ENCODE measurements around the gene KTN1. TPM values are rescaled to one million over a fixed set of nuclear protein-coding genes. Genes with fewer than 3 reads are reported as not detected.

KTN1 gene
- total RNA-seq, 1 experiment from 2014 or later, result 125 TPM

DNA sequence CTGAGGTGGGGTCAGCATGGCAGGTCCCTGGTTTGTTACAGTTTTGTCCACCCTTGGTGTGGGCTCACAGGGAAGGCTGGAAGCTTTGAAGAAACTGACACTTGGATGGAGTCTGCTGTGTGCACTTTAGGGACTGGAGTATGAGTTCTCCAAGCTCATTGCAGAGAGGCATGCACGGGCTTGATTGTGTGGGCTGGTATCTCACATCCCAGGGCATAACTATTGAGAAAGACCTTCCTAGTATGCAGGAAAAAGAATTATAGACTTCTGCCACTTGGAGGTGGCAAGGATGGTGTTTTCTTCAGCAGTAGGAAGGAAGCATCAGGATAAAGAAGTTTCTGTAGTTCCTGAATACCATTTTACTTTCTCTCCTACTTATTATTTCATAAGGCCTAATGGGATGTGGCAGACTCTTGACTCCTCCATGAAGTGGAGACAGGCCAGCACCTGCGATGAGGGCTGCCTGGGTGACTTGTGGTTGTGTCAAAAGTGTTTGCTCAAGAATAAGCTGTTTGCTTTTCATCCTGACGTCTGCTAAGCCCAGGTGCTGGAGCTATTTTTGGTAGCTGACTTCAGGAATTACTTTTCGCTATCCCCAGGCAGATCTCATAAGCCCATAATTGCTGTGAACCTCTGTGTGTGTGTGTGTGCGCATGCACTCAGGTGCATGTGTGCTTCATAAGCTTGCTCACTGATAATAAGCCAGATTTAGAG lies 125.8 kb downstream of the KTN1 start:
- Mint-ChIP-seq H3K4me3 (no peak overlapping the region), H3K4me1 (peaks cover 10% of the 10 kb centered on the region), H3K9me3 (peaks cover 9% of the 10 kb centered on the region), H3K36me3 (peaks cover 6% of the 10 kb centered on the region), H3K27ac (no peak overlapping the region), H3K27me3 (ENCODE audit: low read depth) (no peaks in the 10 kb centered on the region)
- CTCF ChIA-PET, result interaction anchor here (1.2 to 1.8 kb wide), 4 partner anchors 26 to 776 kb away, joined by 4 to 7 read pairs (median 4); no protein-coding TSS in a partner anchor
- no peak for TF ChIP-seq ZNF416 (CRISPR knock-in tag; IDR thresholded peaks at IDR 0.05)
- TF ChIP-seq, protein P1, sequence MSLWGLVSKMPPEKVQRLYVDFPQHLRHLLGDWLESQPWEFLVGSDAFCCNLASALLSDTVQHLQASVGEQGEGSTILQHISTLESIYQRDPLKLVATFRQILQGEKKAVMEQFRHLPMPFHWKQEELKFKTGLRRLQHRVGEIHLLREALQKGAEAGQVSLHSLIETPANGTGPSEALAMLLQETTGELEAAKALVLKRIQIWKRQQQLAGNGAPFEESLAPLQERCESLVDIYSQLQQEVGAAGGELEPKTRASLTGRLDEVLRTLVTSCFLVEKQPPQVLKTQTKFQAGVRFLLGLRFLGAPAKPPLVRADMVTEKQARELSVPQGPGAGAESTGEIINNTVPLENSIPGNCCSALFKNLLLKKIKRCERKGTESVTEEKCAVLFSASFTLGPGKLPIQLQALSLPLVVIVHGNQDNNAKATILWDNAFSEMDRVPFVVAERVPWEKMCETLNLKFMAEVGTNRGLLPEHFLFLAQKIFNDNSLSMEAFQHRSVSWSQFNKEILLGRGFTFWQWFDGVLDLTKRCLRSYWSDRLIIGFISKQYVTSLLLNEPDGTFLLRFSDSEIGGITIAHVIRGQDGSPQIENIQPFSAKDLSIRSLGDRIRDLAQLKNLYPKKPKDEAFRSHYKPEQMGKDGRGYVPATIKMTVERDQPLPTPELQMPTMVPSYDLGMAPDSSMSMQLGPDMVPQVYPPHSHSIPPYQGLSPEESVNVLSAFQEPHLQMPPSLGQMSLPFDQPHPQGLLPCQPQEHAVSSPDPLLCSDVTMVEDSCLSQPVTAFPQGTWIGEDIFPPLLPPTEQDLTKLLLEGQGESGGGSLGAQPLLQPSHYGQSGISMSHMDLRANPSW (CRISPR knock-in tag; conservative IDR thresholded peaks at IDR 0.05; ENCODE audit: low read depth), result no peak
- TF ChIP-seq SOX15 (CRISPR knock-in tag; IDR thresholded peaks at IDR 0.05), result no peak
- TF ChIP-seq ZNF396 (CRISPR knock-in tag; IDR thresholded peaks at IDR 0.05; ENCODE audit: borderline replicate concordance), result no peak
- TF ChIP-seq, protein P2, sequence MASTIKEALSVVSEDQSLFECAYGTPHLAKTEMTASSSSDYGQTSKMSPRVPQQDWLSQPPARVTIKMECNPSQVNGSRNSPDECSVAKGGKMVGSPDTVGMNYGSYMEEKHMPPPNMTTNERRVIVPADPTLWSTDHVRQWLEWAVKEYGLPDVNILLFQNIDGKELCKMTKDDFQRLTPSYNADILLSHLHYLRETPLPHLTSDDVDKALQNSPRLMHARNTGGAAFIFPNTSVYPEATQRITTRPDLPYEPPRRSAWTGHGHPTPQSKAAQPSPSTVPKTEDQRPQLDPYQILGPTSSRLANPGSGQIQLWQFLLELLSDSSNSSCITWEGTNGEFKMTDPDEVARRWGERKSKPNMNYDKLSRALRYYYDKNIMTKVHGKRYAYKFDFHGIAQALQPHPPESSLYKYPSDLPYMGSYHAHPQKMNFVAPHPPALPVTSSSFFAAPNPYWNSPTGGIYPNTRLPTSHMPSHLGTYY (CRISPR knock-in tag; IDR thresholded peaks at IDR 0.05), result no peak
- no peak for TF ChIP-seq ELF4 (CRISPR knock-in tag; IDR thresholded peaks at IDR 0.05; ENCODE audit: low read depth)
- no peak for TF ChIP-seq TEAD1 (CRISPR knock-in tag; IDR thresholded peaks at IDR 0.05)
- TF ChIP-seq, protein P3, sequence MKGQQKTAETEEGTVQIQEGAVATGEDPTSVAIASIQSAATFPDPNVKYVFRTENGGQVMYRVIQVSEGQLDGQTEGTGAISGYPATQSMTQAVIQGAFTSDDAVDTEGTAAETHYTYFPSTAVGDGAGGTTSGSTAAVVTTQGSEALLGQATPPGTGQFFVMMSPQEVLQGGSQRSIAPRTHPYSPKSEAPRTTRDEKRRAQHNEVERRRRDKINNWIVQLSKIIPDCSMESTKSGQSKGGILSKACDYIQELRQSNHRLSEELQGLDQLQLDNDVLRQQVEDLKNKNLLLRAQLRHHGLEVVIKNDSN (CRISPR knock-in tag; IDR thresholded peaks at IDR 0.05), result no peak
- TF ChIP-seq, protein P4, sequence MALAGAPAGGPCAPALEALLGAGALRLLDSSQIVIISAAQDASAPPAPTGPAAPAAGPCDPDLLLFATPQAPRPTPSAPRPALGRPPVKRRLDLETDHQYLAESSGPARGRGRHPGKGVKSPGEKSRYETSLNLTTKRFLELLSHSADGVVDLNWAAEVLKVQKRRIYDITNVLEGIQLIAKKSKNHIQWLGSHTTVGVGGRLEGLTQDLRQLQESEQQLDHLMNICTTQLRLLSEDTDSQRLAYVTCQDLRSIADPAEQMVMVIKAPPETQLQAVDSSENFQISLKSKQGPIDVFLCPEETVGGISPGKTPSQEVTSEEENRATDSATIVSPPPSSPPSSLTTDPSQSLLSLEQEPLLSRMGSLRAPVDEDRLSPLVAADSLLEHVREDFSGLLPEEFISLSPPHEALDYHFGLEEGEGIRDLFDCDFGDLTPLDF (CRISPR knock-in tag; IDR thresholded peaks at IDR 0.05), result no peak
- TF ChIP-seq MXD4 (CRISPR knock-in tag; IDR thresholded peaks at IDR 0.05; ENCODE audit: borderline replicate concordance), result no peak
- TF ChIP-seq NR3C1 (CRISPR knock-in tag; conservative IDR thresholded peaks at IDR 0.05; ENCODE audit: low read depth), result no peak
- TF ChIP-seq ATF1 (CRISPR knock-in tag; IDR thresholded peaks at IDR 0.05), result no peak
- TF ChIP-seq, protein P5, sequence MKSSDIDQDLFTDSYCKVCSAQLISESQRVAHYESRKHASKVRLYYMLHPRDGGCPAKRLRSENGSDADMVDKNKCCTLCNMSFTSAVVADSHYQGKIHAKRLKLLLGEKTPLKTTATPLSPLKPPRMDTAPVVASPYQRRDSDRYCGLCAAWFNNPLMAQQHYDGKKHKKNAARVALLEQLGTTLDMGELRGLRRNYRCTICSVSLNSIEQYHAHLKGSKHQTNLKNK (CRISPR knock-in tag; IDR thresholded peaks at IDR 0.05), result no peak
- no peak for TF ChIP-seq KAT7 (CRISPR knock-in tag; IDR thresholded peaks at IDR 0.05; ENCODE audit: borderline replicate concordance)
- no peak for TF ChIP-seq PRRX2 (CRISPR knock-in tag; IDR thresholded peaks at IDR 0.05)
- no peak for TF ChIP-seq EMX1 (CRISPR knock-in tag; IDR thresholded peaks at IDR 0.05)
- no peak for TF ChIP-seq ETV6 (CRISPR knock-in tag; IDR thresholded peaks at IDR 0.05)
- no peak for DNase-seq (ENCODE audit: low spot score)
- POLR2A ChIA-PET, result no interaction called here
- no peak for ATAC-seq

DNA sequence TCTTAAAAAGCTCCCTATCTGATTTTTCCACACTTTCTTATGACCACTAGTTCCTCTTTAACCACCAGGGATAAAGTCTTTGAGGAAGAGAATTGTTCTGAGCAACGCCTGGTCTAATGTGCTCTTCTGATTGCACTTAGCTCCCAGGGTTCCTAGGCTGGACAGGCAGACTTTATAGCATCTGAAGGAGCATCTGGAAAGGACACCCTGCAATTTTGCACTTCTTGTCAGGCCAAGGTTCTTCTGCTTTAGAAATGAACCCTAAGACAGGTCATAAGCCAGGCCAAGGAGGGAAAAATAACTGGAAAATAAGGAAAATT lies 126.3 kb downstream of the KTN1 start:
- Mint-ChIP-seq H3K27me3 (ENCODE audit: low read depth) (no peaks in the 10 kb centered on the region), H3K9me3 (peaks cover 8% of the 10 kb centered on the region), H3K36me3 (peaks cover 4% of the 10 kb centered on the region), H3K4me3 (no peak overlapping the region), H3K27ac (no peak overlapping the region), H3K4me1 (peaks cover 10% of the 10 kb centered on the region)
- ATAC-seq (no peak), DNase-seq (ENCODE audit: low spot score) (no peak)
- TF ChIP-seq SOX15 (CRISPR knock-in tag; IDR thresholded peaks at IDR 0.05) (no peak), HMGA2 (CRISPR knock-in tag; IDR thresholded peaks at IDR 0.05) (no peak), NR1H2 (CRISPR knock-in tag; IDR thresholded peaks at IDR 0.05) (no peak)
- TF ChIP-seq, protein P5 (CRISPR knock-in tag; IDR thresholded peaks at IDR 0.05), result no peak
- TF ChIP-seq, protein P6, sequence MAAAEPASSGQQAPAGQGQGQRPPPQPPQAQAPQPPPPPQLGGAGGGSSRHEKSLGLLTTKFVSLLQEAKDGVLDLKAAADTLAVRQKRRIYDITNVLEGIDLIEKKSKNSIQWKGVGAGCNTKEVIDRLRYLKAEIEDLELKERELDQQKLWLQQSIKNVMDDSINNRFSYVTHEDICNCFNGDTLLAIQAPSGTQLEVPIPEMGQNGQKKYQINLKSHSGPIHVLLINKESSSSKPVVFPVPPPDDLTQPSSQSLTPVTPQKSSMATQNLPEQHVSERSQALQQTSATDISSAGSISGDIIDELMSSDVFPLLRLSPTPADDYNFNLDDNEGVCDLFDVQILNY (CRISPR knock-in tag; IDR thresholded peaks at IDR 0.05), result no peak
- ChIA-PET POLR2A (no interaction called here), CTCF (interaction anchor here (1.2 to 1.8 kb wide), 4 partner anchors 26 to 776 kb away, joined by 4 to 7 read pairs (median 4); no protein-coding TSS in a partner anchor)
